SIG-M5 treated with dmso at 0.1 percent for 504 hours (cell line): ENCODE measurements around the gene PRAC1.

Experiments used
- DNase-seq: peaks from one replicate; lab custom pipeline; 2025; ENCODE audit not compliant: unreplicated experiment; lab: John Stamatoyannopoulos, UW

PRAC1 gene

GRCh38 chr17:48715496-48716399, 6.6 kb downstream of the PRAC1 start:
- DNase-seq = no peak

- DNase-seq = no peak
Measured at GRCh38 chr17:48711128-48711527, 11.2 kb downstream of the PRAC1 start.

GRCh38 chr17:48704361-48705248, 17.7 kb downstream of the PRAC1 start:
- no peak for DNase-seq

GRCh38 chr17:48701864-48702532, 20.3 kb downstream of the PRAC1 start:
- no peak for DNase-seq

- no peak for DNase-seq
Measured at GRCh38 chr17:48693178-48693577, 29.1 kb downstream of the PRAC1 start.

- DNase-seq = no peak
Measured at GRCh38 chr17:48692049-48692448, 30.3 kb downstream of the PRAC1 start.

GRCh38 chr17:48690655-48691054, 31.7 kb downstream of the PRAC1 start:
- DNase-seq = no peak

GRCh38 chr17:48681609-48682008, 40.7 kb downstream of the PRAC1 start:
- no peak for DNase-seq

- DNase-seq = no peak
Measured at GRCh38 chr17:48679385-48680096, 42.8 kb downstream of the PRAC1 start.

- peak; percentile 60 for DNase-seq
Measured at GRCh38 chr17:48678141-48678971, 44.0 kb downstream of the PRAC1 start.

- DNase-seq = no peak
Measured at GRCh38 chr17:48676963-48677558, 45.3 kb downstream of the PRAC1 start.

- no peak for DNase-seq
Measured at GRCh38 chr17:48672340-48672739, 50.0 kb downstream of the PRAC1 start.
